ENCODE data around the gene AGXT.

Gene AGXT

DNA sequence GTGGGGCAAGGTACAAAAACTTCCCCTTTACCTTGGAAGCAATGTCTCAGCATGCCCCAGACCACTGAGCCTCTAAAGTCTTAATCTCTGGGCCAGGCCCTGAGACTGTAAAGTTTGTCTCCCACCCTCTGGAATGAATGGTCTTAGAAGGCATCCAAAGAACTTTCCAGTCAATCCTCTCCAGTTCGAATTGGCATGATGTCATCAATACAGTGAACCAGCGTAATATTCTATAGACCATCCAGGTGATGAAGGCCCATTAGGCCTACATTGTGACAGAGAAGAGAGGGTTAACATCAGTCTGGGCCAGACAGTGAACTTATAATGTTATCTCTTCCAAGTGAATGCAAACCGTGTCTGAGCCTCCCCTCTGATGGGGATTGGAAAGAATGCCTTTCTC, 16.1 kb downstream of the AGXT start:
- Histone ChIP-seq H3K4me3 (ENCODE audit: low read depth, low read length) (no peak overlapping the region), H3K27me3 (replicated peaks) (no peaks in the 10 kb centered on the region), H3K27ac (no peak overlapping the region), H3K36me3 (replicated peaks) (no peaks in the 10 kb centered on the region)
- TF ChIP-seq, protein P1, sequence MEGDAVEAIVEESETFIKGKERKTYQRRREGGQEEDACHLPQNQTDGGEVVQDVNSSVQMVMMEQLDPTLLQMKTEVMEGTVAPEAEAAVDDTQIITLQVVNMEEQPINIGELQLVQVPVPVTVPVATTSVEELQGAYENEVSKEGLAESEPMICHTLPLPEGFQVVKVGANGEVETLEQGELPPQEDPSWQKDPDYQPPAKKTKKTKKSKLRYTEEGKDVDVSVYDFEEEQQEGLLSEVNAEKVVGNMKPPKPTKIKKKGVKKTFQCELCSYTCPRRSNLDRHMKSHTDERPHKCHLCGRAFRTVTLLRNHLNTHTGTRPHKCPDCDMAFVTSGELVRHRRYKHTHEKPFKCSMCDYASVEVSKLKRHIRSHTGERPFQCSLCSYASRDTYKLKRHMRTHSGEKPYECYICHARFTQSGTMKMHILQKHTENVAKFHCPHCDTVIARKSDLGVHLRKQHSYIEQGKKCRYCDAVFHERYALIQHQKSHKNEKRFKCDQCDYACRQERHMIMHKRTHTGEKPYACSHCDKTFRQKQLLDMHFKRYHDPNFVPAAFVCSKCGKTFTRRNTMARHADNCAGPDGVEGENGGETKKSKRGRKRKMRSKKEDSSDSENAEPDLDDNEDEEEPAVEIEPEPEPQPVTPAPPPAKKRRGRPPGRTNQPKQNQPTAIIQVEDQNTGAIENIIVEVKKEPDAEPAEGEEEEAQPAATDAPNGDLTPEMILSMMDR (IDR thresholded peaks at IDR 0.05; ENCODE audit: low read depth, low read length, missing control alignments), result no peak
- no peak for DNase-seq
- in situ Hi-C loops (cut with HindIII; ENCODE audit: low pct_ligation_motif_present, low sequenced_read_pairs), result no loop called here

- H3K27ac ChIP-seq, result no peak overlapping the region
- no peaks in the 10 kb centered on the region for H3K36me3 ChIP-seq (replicated peaks)
- H3K27me3 ChIP-seq (replicated peaks), result no peaks in the 10 kb centered on the region
- no peak overlapping the region for H3K4me3 ChIP-seq (ENCODE audit: low read depth, low read length)
- TF ChIP-seq, protein P1 (IDR thresholded peaks at IDR 0.05; ENCODE audit: low read depth, low read length, missing control alignments), result no peak
- DNase-seq, result no peak
- in situ Hi-C loops (cut with HindIII; ENCODE audit: low pct_ligation_motif_present, low sequenced_read_pairs), result no loop called here
Measured at GRCh38 chr2:240885566-240885965, 16.9 kb downstream of the AGXT start.

- Histone ChIP-seq H3K36me3 (replicated peaks) (no peaks in the 10 kb centered on the region), H3K4me3 (ENCODE audit: low read depth, low read length) (no peak overlapping the region), H3K27me3 (replicated peaks) (no peaks in the 10 kb centered on the region), H3K27ac (no peak overlapping the region)
- TF ChIP-seq, protein P1 (IDR thresholded peaks at IDR 0.05; ENCODE audit: low read depth, low read length, missing control alignments), result no peak
- in situ Hi-C loops (cut with HindIII; ENCODE audit: low pct_ligation_motif_present, low sequenced_read_pairs), result no loop called here
- DNase-seq, result no peak
Measured at GRCh38 chr2:240886023-240886565, 17.5 kb downstream of the AGXT start.

DNA sequence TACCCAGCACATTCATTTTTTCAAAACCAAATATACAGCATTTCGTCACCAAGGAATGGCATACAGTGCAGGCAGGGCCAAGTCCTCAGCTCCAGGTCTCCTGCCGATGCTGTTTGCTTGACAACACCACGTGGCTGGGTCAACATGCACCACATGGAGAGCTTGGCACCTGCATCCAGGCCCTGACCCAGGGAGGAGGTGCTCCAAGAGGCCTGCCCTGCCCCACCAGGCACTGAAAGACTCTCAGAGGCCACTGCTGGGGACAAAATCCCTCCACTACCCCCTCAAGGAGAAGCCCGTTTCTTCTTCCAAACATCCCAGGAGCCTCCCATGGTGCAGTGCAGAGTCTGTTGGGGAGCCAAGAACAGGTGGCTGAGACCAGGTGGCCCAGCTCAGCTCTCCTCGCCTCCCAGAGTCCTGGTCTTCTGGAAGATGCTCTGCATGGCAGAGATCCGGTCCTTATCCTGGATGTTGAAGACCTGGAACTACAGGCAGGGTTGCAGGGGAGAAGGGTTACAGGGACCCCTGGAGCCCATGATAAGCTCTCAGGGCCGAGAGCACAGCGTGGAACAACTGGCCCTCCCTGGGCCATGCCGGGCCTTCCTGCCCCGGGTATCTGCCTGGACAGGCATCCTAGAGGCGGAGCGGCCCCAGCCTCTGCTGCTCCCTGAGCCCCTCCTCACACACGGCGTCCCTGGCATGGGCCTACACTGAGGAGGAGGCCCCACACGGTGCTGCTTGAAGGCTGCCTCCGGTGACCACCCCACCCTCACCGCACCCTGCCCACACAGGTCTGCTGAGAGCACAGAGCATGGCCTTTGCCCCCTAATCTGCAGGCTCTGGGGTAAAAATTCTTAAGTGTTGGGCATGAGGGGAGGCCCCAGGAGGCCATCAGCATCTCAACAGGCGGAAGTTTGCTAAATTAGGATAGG, 18.3 kb downstream of the AGXT start:
- in situ Hi-C loops (cut with HindIII; ENCODE audit: low pct_ligation_motif_present, low sequenced_read_pairs), result no loop called here
- Histone ChIP-seq H3K27me3 (replicated peaks) (no peaks in the 10 kb centered on the region), H3K4me3 (ENCODE audit: low read depth, low read length) (no peak overlapping the region), H3K27ac (no peak overlapping the region), H3K36me3 (replicated peaks) (no peaks in the 10 kb centered on the region)
- TF ChIP-seq, protein P1 (IDR thresholded peaks at IDR 0.05; ENCODE audit: low read depth, low read length, missing control alignments), result no peak
- no peak for DNase-seq

DNA sequence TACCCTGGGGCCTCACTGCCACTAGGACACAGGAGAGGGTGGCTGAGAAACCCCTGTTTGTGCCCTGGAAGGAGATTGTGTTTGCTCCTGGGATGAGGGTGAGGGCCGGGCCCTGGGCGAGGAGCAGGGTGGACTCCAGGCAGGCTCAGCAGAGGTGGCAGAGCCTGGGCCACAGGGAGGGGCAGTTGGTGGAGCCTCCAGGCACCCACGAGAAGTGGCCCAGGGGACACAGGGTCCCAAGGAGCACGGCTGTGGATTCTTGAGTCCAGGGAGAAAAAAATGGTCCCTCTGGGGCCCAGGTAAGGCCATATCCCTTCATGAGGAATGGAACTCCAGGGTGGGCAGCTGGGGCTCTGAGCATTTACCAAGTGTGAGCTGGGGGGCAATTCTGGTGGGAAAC, 19.0 kb downstream of the AGXT start:
- Histone ChIP-seq H3K27me3 (replicated peaks) (no peaks in the 10 kb centered on the region), H3K36me3 (replicated peaks) (no peaks in the 10 kb centered on the region), H3K4me3 (ENCODE audit: low read depth, low read length) (no peak overlapping the region), H3K27ac (no peak overlapping the region)
- TF ChIP-seq, protein P1 (IDR thresholded peaks at IDR 0.05; ENCODE audit: low read depth, low read length, missing control alignments), result no peak
- in situ Hi-C loops (cut with HindIII; ENCODE audit: low pct_ligation_motif_present, low sequenced_read_pairs), result no loop called here
- no peak for DNase-seq
